ENCODE data around the gene AARS2. TPM values are rescaled to one million over a fixed set of nuclear protein-coding genes. Genes with fewer than 3 reads are reported as not detected.

Gene AARS2
- total and polyA plus RNA-seq, 10 of the 15 experiments (the other 5 are each of a cell fraction or from before 2014, with no cell fraction given), result 0.71 to 18.3 (median 12.7) TPM

- TF ChIP-seq PKNOX1 (IDR thresholded peaks at IDR 0.05), result peak; percentile 46; the same call in 1 of the 2 replicates
- TF ChIP-seq ZSCAN29 (IDR thresholded peaks at IDR 0.05), result 0 out of 2 replicates have a peak, but pooled peaks have one; percentile 44
- peak; percentile 89 for TF ChIP-seq RUNX3 (IDR thresholded peaks at IDR 0.05; ENCODE audit: low read length)
- peak; percentile 95 for TF ChIP-seq CREB1 (IDR thresholded peaks at IDR 0.05; ENCODE audit: low read depth)
- TF ChIP-seq HDGF (IDR thresholded peaks at IDR 0.05), result no peak
- peak; percentile 51 for TF ChIP-seq SIX5 (IDR thresholded peaks at IDR 0.05; ENCODE audit: low read depth, low read length, severe bottlenecking)
- TF ChIP-seq CTCF (IDR thresholded peaks at IDR 0.05 in 2 of 3, conservative IDR thresholded peaks at IDR 0.05 in 1 of 3; ENCODE audit: control insufficient read depth in 2 of 3, extremely low read depth in 1 of 3, insufficient read depth in 1 of 3, low read depth in 3 of 3, low read length in 3 of 3), result peak; percentile 99; a peak in 5 of 6 replicates
- TF ChIP-seq LARP7 (IDR thresholded peaks at IDR 0.05), result peak; percentile 91
- TF ChIP-seq GATAD2B (conservative IDR thresholded peaks at IDR 0.05; ENCODE audit: low read depth), result peak; percentile 91
- TF ChIP-seq EGR1 (IDR thresholded peaks at IDR 0.05; ENCODE audit: borderline replicate concordance in 1 of 2, low read depth in 2 of 2, low read length in 2 of 2), result peak in 1 of 2 experiments; percentile 95; a peak in 2 of 3 replicates
- no peak for TF ChIP-seq BRCA1 (IDR thresholded peaks at IDR 0.05; ENCODE audit: low read depth, low read length)
- peak; percentile 88 for TF ChIP-seq POU2F2 (IDR thresholded peaks at IDR 0.05; ENCODE audit: borderline replicate concordance, low read depth, low read length)
- TF ChIP-seq SUZ12 (IDR thresholded peaks at IDR 0.05; ENCODE audit: unreplicated experiment), result no peak
- no peak for TF ChIP-seq IRF5 (IDR thresholded peaks at IDR 0.05; ENCODE audit: borderline replicate concordance)
- no peak; the same call in 1 of the 2 replicates for TF ChIP-seq ZNF384 (IDR thresholded peaks at IDR 0.05; ENCODE audit: borderline replicate concordance, low read depth, low read length)
- TF ChIP-seq IRF4 (IDR thresholded peaks at IDR 0.05; ENCODE audit: low read depth, low read length), result peak; percentile 65; the same call in 1 of the 2 replicates
- no peak for TF ChIP-seq NFXL1 (IDR thresholded peaks at IDR 0.05; ENCODE audit: borderline replicate concordance)
- TF ChIP-seq SMARCA5 (IDR thresholded peaks at IDR 0.05), result peak; percentile 98; the same call in 1 of the 2 replicates
- TF ChIP-seq SREBF1 (IDR thresholded peaks at IDR 0.05; ENCODE audit: low read length), result no peak
- TF ChIP-seq STAT1 (conservative IDR thresholded peaks at IDR 0.05), result peak; percentile 80; the same call in 1 of the 2 replicates
- TF ChIP-seq TAF1 (IDR thresholded peaks at IDR 0.05; ENCODE audit: borderline replicate concordance, low read depth, low read length), result peak; percentile 95
- no peak for TF ChIP-seq USF2 (IDR thresholded peaks at IDR 0.05; ENCODE audit: borderline replicate concordance, low read depth, low read length)
- TF ChIP-seq EP300 (IDR thresholded peaks at IDR 0.05; ENCODE audit: borderline replicate concordance in 1 of 2, control insufficient read depth in 1 of 2, low read depth in 2 of 2, low read length in 2 of 2), result no peak
- 0 out of 4 replicates have a peak, but pooled peaks of 1 of the 2 experiments have one; percentile 42 for TF ChIP-seq ETV6 (conservative IDR thresholded peaks at IDR 0.05 in 1 of 2, IDR thresholded peaks at IDR 0.05 in 1 of 2; ENCODE audit: borderline replicate concordance in 1 of 2, low read depth in 1 of 2)
- TF ChIP-seq RAD51 (IDR thresholded peaks at IDR 0.05), result no peak
These were observed at the start of gene AARS2 (continued) for GRCh38 chr6:44312901-44313788.
